T-helper 9 cell (primary cell): ENCODE data around the gene PPOX.

Source experiments
- DNase-seq: peaks from one replicate; pipeline ENCODE4 v3.0.0-alpha.2; 2020

Gene PPOX

GRCh38 chr1:161153682-161154337, 12.4 kb upstream of the PPOX start, which contains the start of gene UFC1:
Gene UFC1, plus strand, starts transcription at chr1:161153978. Its CDS starts 20 bp downstream, at chr1:161153998.
- DNase-seq: peak; percentile 71

DNA sequence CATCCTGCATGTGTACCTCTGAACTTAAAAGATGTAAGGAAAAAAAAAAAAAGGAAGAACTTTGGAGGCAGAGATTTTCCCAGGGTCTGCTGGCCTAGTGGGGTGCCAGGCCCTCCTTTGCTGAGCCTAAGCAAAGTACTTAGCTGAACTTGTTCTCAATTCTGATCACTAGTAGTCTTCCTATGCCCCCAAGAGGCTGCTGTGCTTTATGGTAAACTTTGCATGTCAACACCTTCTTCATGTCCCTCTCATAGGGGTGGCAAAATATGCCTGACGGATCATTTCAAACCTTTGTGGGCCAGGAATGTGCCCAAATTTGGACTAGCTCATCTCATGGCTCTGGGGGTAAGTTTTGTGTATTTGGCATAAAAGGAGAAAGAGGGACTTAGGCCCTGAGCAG, 8.4 kb upstream of the PPOX start:
- DNase-seq: no peak

GRCh38 chr1:161158316-161159010, 7.8 kb upstream of the PPOX start:
- DNase-seq: no peak

GRCh38 chr1:161159087-161159912, 6.9 kb upstream of the PPOX start, which contains the start of gene USP21:
Gene USP21, plus strand, starts transcription at chr1:161159500. Its CDS starts 1,141 bp downstream, at chr1:161160641.
- DNase-seq: peak; percentile 86

- no peak for DNase-seq
These were observed 6.3 kb upstream of the PPOX start for GRCh38 chr1:161159913-161160243.

GRCh38 chr1:161160671-161161145, 5.5 kb upstream of the PPOX start:
- DNase-seq: no peak

DNA sequence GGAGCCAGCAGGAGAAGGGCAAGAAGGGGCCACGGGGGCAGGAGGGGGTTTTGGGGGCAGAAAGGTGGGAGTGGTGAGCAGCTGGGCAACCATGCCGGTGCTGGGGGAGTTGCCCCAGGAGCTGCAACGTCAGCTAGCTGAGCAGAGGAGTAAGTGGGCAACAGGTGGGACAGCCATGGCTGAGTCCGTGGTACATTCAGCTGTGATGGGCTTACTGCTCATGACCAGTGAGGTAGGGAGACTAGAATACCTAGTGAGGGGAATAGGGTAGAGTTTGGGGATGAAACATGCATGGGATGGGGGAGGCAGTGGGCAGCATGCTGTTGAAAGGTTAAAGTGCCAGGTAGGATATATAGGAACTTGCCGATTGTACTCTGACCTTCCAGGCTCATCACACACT, 4.6 kb upstream of the PPOX start:
- DNase-seq: no peak

DNA sequence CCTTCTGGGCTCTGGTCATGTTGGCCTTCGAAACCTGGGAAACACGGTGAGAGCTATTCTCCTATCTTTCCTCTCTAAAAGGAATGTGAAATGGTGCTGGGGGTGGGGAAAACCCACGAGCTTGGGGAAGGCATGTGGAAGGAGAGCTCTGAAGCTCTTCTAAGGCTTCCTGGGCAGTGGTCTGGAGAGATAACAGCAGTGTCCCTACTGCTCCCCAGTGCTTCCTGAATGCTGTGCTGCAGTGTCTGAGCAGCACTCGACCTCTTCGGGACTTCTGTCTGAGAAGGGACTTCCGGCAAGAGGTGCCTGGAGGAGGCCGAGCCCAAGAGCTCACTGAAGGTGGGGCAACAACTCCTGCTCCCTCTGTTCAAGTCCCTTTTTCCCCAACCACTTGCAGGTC, 4.2 kb upstream of the PPOX start:
- no peak for DNase-seq

- no peak for DNase-seq
These were observed 3.4 kb upstream of the PPOX start for GRCh38 chr1:161162806-161163205.

- no peak for DNase-seq
These were observed 2.4 kb upstream of the PPOX start for GRCh38 chr1:161163793-161164192.

DNA sequence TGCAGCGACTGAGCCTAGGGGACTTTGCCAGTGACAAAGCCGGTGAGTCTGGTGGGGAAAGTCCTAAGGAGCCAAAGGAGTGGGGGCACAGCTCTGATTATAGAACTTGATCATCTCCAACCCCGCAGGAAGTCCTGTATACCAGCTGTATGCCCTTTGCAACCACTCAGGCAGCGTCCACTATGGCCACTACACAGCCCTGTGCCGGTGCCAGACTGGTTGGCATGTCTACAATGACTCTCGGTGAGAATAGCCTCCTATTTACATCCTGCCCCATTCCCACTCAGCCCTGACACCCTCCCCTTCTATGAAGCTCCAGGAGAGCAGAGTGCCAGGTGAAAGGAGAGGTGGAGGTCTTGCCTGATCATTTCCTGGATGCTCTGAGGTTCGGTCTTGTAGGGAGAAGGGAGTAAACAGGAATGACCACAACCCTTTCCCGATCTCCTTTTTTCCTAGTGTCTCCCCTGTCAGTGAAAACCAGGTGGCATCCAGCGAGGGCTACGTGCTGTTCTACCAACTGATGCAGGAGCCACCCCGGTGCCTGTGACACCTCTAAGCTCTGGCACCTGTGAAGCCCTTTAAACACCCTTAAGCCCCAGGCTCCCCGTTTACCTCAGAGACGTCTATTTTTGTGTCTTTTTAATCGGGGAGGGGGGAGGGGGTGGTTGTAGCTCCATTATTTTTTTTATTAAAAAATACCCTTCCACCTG, 1.2 kb upstream of the PPOX start:
- no peak for DNase-seq

GRCh38 chr1:161166669-161167548, 683 bp downstream of the PPOX start:
- no peak for DNase-seq

DNA sequence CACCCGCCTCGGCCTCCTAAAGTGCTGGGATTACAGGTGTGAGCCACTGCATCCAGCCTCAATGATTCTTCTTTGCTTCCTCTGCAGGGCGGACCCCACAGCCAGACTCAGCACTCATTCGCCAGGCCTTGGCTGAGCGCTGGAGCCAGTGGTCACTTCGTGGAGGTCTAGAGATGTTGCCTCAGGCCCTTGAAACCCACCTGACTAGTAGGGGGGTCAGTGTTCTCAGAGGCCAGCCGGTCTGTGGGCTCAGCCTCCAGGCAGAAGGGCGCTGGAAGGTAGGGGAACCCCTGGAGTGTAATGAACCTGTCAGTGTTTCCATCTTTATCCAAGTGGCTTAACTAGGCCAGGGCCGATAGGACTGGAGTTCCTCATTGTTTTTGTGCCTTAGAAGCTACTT, 2.7 kb downstream of the PPOX start:
- DNase-seq: no peak

GRCh38 chr1:161171191-161171590, 5.0 kb downstream of the PPOX start:
- DNase-seq: no peak

GRCh38 chr1:161171696-161172095, 5.5 kb downstream of the PPOX start:
- DNase-seq: no peak

DNA sequence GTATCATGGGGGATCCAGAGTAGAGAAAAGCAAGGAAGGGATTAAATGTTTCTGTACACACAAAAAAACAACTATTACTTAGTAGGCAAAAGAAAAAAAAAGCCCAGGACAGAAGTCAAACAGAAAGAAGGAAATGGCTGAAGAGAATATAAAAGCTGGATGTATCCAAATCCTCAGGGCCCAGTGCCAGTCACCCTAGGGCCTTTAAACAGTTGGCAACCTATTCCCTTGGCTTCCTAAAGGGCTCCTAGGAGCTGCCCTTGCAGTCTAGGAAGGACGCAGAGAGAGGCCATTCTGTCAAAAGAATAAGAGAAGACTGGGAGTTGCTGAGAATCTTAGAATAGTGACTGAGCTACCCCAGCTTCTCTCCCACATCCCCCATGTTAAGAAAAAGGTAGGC, 6.1 kb downstream of the PPOX start:
- no peak for DNase-seq

GRCh38 chr1:161172776-161173376, 6.7 kb downstream of the PPOX start:
- no peak for DNase-seq

DNA sequence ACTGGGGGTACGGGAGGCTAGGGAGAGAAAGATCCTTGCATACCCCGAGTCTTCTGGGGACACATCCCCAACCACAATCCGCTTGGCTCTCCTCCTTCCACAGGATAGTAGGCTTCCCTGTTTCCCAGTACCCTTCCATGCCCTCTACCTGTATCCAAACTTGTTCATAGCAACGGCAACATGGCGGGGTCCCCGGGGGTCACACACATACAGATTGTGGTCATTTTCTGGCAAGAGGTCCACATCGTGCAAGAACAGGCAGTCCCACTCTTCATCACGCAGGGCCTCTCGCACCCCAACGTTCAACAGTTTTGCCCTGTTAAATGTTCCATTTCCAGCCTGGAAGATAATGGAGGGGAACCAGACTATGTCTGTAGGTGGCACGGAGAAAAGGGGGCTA, 7.5 kb downstream of the PPOX start:
- DNase-seq: no peak

DNA sequence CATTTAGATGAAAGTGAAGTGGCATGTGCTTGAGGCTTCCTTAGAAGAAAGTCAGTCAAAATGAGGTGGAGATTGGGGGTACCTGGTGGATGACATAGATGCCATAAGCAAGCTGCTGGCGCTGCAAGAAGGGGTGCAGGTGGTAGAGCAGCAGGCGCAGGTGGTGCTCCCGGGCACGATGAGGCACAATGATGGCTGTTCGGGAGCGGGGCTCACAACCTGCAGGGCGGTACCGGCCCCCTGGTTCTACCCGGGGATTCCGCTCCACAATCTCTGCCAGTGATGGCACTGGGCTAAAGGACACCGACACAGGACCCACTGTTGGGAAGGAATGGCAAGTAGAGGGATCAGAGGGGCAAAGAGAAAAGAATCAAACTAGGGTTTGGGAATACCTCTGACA, 8.7 kb downstream of the PPOX start:
- no peak for DNase-seq

DNA sequence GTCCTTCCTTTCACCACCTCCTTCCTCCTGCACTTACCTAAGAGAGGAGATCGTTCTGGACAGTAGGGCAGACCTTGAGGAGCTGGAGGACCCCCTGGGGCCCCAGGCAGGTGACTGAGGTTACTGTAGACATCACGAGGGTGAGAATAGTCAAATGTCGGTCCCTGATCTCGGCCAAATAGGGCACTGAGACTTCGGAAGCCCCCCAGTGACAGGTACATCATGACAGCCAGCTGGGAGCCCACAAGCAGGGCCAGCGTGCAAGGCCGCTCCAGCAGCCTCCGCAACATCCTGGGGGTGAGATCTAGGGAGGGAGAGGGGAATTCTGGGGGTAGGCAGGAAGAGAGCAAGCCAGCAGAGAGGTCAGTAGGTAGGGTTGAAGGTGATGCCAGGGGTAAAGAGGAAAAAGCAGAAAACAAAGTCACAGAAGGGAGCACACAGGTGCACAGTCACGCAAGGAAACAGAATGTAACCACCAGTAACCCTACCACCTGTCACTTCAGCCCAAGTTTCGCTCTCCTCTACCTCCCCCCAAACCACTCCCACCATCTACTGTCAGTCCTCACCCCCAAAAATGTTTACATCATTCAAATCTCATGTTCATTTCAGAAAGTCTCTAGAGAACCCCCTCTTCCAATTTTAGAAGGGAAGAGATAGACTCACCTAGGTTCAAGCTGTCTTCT, 9.7 kb downstream of the PPOX start:
- DNase-seq: no peak
